MM.1S (cell line): Measurements from ENCODE around the gene CCR3.

ENCODE experiments used
- DNase-seq: peaks from one replicate; pipeline ENCODE4 v3.0.0-alpha.2; 2015
- H2AFZ ChIP-seq: fragments of 300-600 bp; sonication (generic); 2 replicates; pipeline ENCODE4 v1.6.0; 2016; ENCODE audit warnings: antibody characterized with exemption, low read length
- H3F3A ChIP-seq: fragments of 300-600 bp; sonication (generic); 2 replicates; pipeline ENCODE4 v1.6.1; 2016; ENCODE audit warnings: mild to moderate bottlenecking, antibody characterized with exemption, low read length, moderate library complexity, mixed read lengths; ENCODE audit not compliant: insufficient read depth
- H3K27ac ChIP-seq: fragments of 300-600 bp; sonication (generic); 2 replicates; pipeline ENCODE4 v1.5.1; 2016; ENCODE audit warnings: mild to moderate bottlenecking, low read length
- H3K27me3 ChIP-seq: fragments of 300-600 bp; sonication (generic); replicated peaks from 2 replicates; pipeline ENCODE4 v1.6.0; 2016; ENCODE audit warnings: low read length; ENCODE audit not compliant: insufficient read depth
- H3K36me3 ChIP-seq: fragments of 300-600 bp; sonication (generic); replicated peaks from 2 replicates; pipeline ENCODE4 v1.6.1; 2016; ENCODE audit warnings: mild to moderate bottlenecking, low read length, mixed read lengths; ENCODE audit not compliant: insufficient read depth
- H3K4me1 ChIP-seq: fragments of 300-600 bp; sonication (generic); 2 replicates; pipeline ENCODE4 v1.6.1; 2016; ENCODE audit warnings: low read length, mixed read lengths
- H3K4me2 ChIP-seq: fragments of 300-600 bp; sonication (generic); 2 replicates; pipeline ENCODE4 v1.6.0; 2016; ENCODE audit warnings: low read depth, low read length
- H3K4me3 ChIP-seq: fragments of 300-600 bp; sonication (generic); 2 replicates; pipeline ENCODE4 v1.5.1; 2016; ENCODE audit warnings: low read length, mixed read lengths
- H3K79me2 ChIP-seq: fragments of 300-600 bp; sonication (generic); 2 replicates; pipeline ENCODE4 v1.6.1; 2016; ENCODE audit warnings: mixed run types, low read length, mixed read lengths
- H3K9ac ChIP-seq: fragments of 300-600 bp; sonication (generic); 2 replicates; pipeline ENCODE4 v1.6.1; 2016; ENCODE audit warnings: low read length, mixed read lengths
- H3K9me2 ChIP-seq: fragments of 300-600 bp; sonication (generic); replicated peaks from 2 replicates; pipeline ENCODE4 v1.6.1; 2016; ENCODE audit warnings: mild to moderate bottlenecking, low read length, mixed read lengths; ENCODE audit not compliant: insufficient read depth
- H3K9me3 ChIP-seq: fragments of 300-600 bp; sonication (generic); replicated peaks from 2 replicates; pipeline ENCODE4 v1.6.1; 2016; ENCODE audit warnings: mild to moderate bottlenecking, low read length, mixed read lengths; ENCODE audit not compliant: insufficient read depth
- H4K20me1 ChIP-seq: fragments of 300-600 bp; sonication (generic); 2 replicates; pipeline ENCODE4 v1.6.1; 2016; ENCODE audit warnings: mild to moderate bottlenecking, low read length, moderate library complexity, mixed read lengths; ENCODE audit not compliant: insufficient read depth
- CTCF ChIP-seq: fragments of 300-600 bp; sonication (generic); IDR thresholded peaks from 2 replicates; pipeline ENCODE4 v1.5.1; 2016; ENCODE audit warnings: antibody characterized with exemption, low read length, mixed read lengths
- EZH2 ChIP-seq: fragments of 300-600 bp; sonication (generic); optimal IDR thresholded peaks from 2 replicates; pipeline ENCODE3; 2017; ENCODE audit warnings: low read depth, mild to moderate bottlenecking, antibody characterized with exemption, low read length, mixed read lengths
- EZH2phosphoT487 ChIP-seq: fragments of 300-600 bp; sonication (generic); IDR thresholded peaks from 2 replicates; pipeline ENCODE4 v1.6.1; 2018; ENCODE audit warnings: antibody characterized with exemption, low read length

The CCR3 gene

GRCh38 chr3:46312991-46313390, 70.7 kb downstream of the CCR3 start:
- H3K27me3 ChIP-seq: no peaks in the 10 kb centered on the region

GRCh38 chr3:46314517-46314916, 72.3 kb downstream of the CCR3 start:
- H3K79me2 ChIP-seq: no peaks in the 10 kb centered on the region
- peaks cover 7% of the 10 kb centered on the region; the same call in 1 of the 2 replicates for H3F3A ChIP-seq
- H3K4me1 ChIP-seq: peaks cover 17% of the 10 kb centered on the region
- no peaks in the 10 kb centered on the region for H4K20me1 ChIP-seq
- peak overlapping the region; percentile 2; the same call in 1 of the 2 replicates for H3K4me2 ChIP-seq
- no peak overlapping the region for H2AFZ ChIP-seq
- H3K4me3 ChIP-seq: no peak overlapping the region
- TF ChIP-seq CTCF (no peak), EZH2phosphoT487 (no peak), EZH2 (no peak)
- peak overlapping the region; percentile 34; the same call in 1 of the 2 replicates for H3K27ac ChIP-seq
- no peak overlapping the region for H3K9ac ChIP-seq
- peak; percentile 86 for DNase-seq
- no peaks in the 10 kb centered on the region for H3K27me3 ChIP-seq
- H3K9me3 ChIP-seq: no peaks in the 10 kb centered on the region
- H3K36me3 ChIP-seq: no peaks in the 10 kb centered on the region
- no peaks in the 10 kb centered on the region for H3K9me2 ChIP-seq

More at GRCh38 chr3:46312991-46313390, 70.7 kb downstream of the CCR3 start:
- H3K79me2 ChIP-seq: no peaks in the 10 kb centered on the region
- H3F3A ChIP-seq: peaks cover 7% of the 10 kb centered on the region; the same call in 1 of the 2 replicates
- no peak overlapping the region for H3K4me3 ChIP-seq
- no peak overlapping the region for H2AFZ ChIP-seq
- H3K9me3 ChIP-seq: no peaks in the 10 kb centered on the region
- no peaks in the 10 kb centered on the region for H3K9me2 ChIP-seq
- no peak overlapping the region for H3K4me2 ChIP-seq
- no peaks in the 10 kb centered on the region for H3K36me3 ChIP-seq
- no peak for DNase-seq
- H4K20me1 ChIP-seq: no peaks in the 10 kb centered on the region
- TF ChIP-seq CTCF (no peak), EZH2 (no peak), EZH2phosphoT487 (no peak)
- peaks cover 17% of the 10 kb centered on the region for H3K4me1 ChIP-seq
- no peak overlapping the region for H3K9ac ChIP-seq
- no peak overlapping the region for H3K27ac ChIP-seq

- Histone ChIP-seq H3K4me1 (peaks cover 22% of the 10 kb centered on the region), H3K9me3 (no peaks in the 10 kb centered on the region), H3K27ac (no peak overlapping the region), H4K20me1 (no peaks in the 10 kb centered on the region), H3K9ac (no peak overlapping the region), H3K4me3 (no peak overlapping the region), H3K79me2 (no peaks in the 10 kb centered on the region), H2AFZ (no peak overlapping the region), H3K27me3 (no peaks in the 10 kb centered on the region), H3K4me2 (no peak overlapping the region), H3K9me2 (no peaks in the 10 kb centered on the region), H3F3A (peaks cover 9% of the 10 kb centered on the region), H3K36me3 (no peaks in the 10 kb centered on the region)
- no peak for DNase-seq
- TF ChIP-seq CTCF (no peak), EZH2 (no peak), EZH2phosphoT487 (no peak)
Measured at GRCh38 chr3:46316206-46316605, 73.9 kb downstream of the CCR3 start.
